Naive thymus-derived CD4-positive, alpha-beta T cell (primary cell): ENCODE data around the gene SLC22A13. TPM values are rescaled to one million over a fixed set of nuclear protein-coding genes. Genes with fewer than 3 reads are reported as not detected.
A peak's percentile ranks its signal among the peaks of the same experiment; 100 is the strongest.

Experiments
- ATAC-seq: fragments of 150-1000 bp; cut with Tn5 transposase; 2 replicates; pipeline ENCODE4 v1.10.0; 2021; ENCODE audit warnings: mild to moderate bottlenecking, moderate library complexity
- CTCF ChIA-PET: fragments of 350-600 bp; sonication (Branson Sonifier 250); formaldehyde crosslinking; loops from one replicate; lab custom pipeline; 2021; ENCODE audit warnings: antibody characterized with exemption; lab: Charles Lee
- POLR2A ChIA-PET: fragments of 350-600 bp; sonication (Branson Sonifier 250); formaldehyde crosslinking; loops from one replicate; lab custom pipeline; 2021; ENCODE audit warnings: antibody characterized with exemption, inconsistent platforms; lab: Charles Lee
- DNase-seq, 9 donors: peaks; one replicate each; pipeline versions ENCODE4 v3.0.0 to v3.0.0-alpha.2; 2020 to 2022; ENCODE audit warnings: mixed read lengths in 1 of 9
- H3K27ac ChIP-seq: one replicate; pipeline ENCODE4 v1.7.0; 2013; ENCODE audit warnings: mild to moderate bottlenecking, low read depth, low read length, moderate library complexity
- H3K27me3 ChIP-seq, 2 donors: one replicate each; pipeline ENCODE4 v1.7.0; 2013; ENCODE audit warnings: low read length in 2 of 2, mild to moderate bottlenecking in 2 of 2, moderate library complexity in 2 of 2; ENCODE audit not compliant: control insufficient read depth in 2 of 2, insufficient read depth in 2 of 2
- H3K36me3 ChIP-seq, 3 experiments: 1 replicate in 2 of 3; 2 replicates in 1 of 3; pipeline ENCODE4 v1.7.0; 2013; ENCODE audit warnings: low read length in 3 of 3, mild to moderate bottlenecking in 3 of 3, moderate library complexity in 1 of 3; ENCODE audit not compliant: insufficient read depth in 3 of 3, control insufficient read depth in 2 of 3
- H3K4me1 ChIP-seq, 2 donors: one replicate each; pipeline ENCODE4 v1.7.0; 2013; ENCODE audit warnings: low read length in 2 of 2, mild to moderate bottlenecking in 2 of 2, moderate library complexity in 1 of 2; ENCODE audit not compliant: control insufficient read depth in 2 of 2, insufficient read depth in 2 of 2
- H3K4me3 ChIP-seq: 2 replicates; pipeline ENCODE4 v1.7.0; 2013; ENCODE audit warnings: mild to moderate bottlenecking, low read length
- H3K9me3 ChIP-seq, 3 experiments: 1 replicate in 2 of 3; 2 replicates in 1 of 3; pipeline ENCODE4 v1.7.0; 2013; ENCODE audit warnings: low read length in 3 of 3; ENCODE audit not compliant: control insufficient read depth in 2 of 3
- H3K27ac Mint-ChIP-seq, 9 donors: one replicate each; pipeline ENCODE4 v1.8.0; 2020 to 2022; ENCODE audit warnings: mixed read lengths in 9 of 9, mild to moderate bottlenecking in 8 of 9, moderate library complexity in 5 of 9, inconsistent platforms in 2 of 9
- H3K27me3 Mint-ChIP-seq, 5 donors: one replicate each; pipeline ENCODE4 v1.8.0; 2021 to 2022; ENCODE audit warnings: mixed read lengths in 5 of 5, mild to moderate bottlenecking in 1 of 5
- H3K36me3 Mint-ChIP-seq, 5 donors: one replicate each; pipeline ENCODE4 v1.8.0; 2020 to 2022; ENCODE audit warnings: mixed read lengths in 5 of 5, mild to moderate bottlenecking in 3 of 5, inconsistent platforms in 1 of 5
- H3K4me1 Mint-ChIP-seq, 7 donors: one replicate each; pipeline ENCODE4 v1.8.0; 2020 to 2022; ENCODE audit warnings: mixed read lengths in 7 of 7, mild to moderate bottlenecking in 3 of 7, inconsistent platforms in 1 of 7
- H3K4me3 Mint-ChIP-seq, 10 donors: one replicate each; pipeline ENCODE4 v1.8.0; 2020 to 2022; ENCODE audit warnings: mild to moderate bottlenecking in 10 of 10, mixed read lengths in 10 of 10, moderate library complexity in 6 of 10, inconsistent platforms in 2 of 10
- H3K9me3 Mint-ChIP-seq, 11 donors: one replicate each; pipeline ENCODE4 v1.8.0; 2020 to 2022; ENCODE audit warnings: mixed read lengths in 11 of 11, mild to moderate bottlenecking in 4 of 11, inconsistent platforms in 1 of 11, moderate library complexity in 1 of 11
- intact Hi-C, 2 donors: fragments of 100-400 bp; cut with micrococcal nuclease; formaldehyde crosslinking; loops; one replicate each; pipeline ENCODE4 v1.15.1; 2023
- polyA plus RNA-seq, 2 donors: library from polyadenylated mRNA; unstranded; fragments of 300-500 nt; fragmentation: Illumina TruSeq; gene quantifications; one replicate each; pipeline ENCODE4 v1.2.3, GENCODE V29; 2021
- total RNA-seq, 6 experiments: library from RNA in 5 of 6; stranded (reverse) in 5 of 6; gene quantifications; 1 replicate in 5 of 6; 2 replicates in 1 of 6; pipeline ENCODE4 v1.2.3 and lab custom pipeline; 2021 to 2026

SLC22A13 gene
- total and polyA plus RNA-seq, 7 experiments from 2014 or later, result 0.53 to 1.9 (median 0.62) TPM; not detected in 2

DNA sequence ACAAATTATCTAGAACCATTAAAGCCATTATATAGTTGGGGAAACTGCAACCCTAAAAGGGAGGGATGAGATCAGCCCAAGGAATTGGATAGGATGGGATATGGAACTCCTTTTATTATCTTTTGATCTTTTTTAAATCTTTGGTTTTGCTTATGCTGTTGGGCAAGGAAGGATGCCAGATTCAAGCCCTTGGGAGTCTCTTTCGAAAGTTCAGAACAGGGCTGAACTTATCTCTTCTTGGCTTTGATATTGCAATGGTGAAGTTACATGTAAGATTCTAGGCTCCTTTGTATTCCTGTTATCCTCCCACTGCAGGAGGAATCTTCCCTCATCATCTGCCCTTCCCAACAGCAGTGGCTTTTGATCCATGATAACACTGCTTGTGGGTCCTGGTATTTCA is 10.0 kb upstream of the SLC22A13 start:
- intact Hi-C loops, result loop anchor here in 1 of 2 donors (10.0 kb wide), 1 partner anchor 229 kb away; no protein-coding TSS in a partner anchor
- Mint-ChIP-seq H3K27me3 (no peaks in the 10 kb centered on the region), H3K4me1 (peaks cover 0 to 26% (median 4%) of the 10 kb centered on the region in 7 donors), H3K36me3 (peaks cover 0 to 56% (median 15%) of the 10 kb centered on the region in 5 donors), H3K4me3 (no peak overlapping the region), H3K27ac (no peak overlapping the region), H3K9me3 (peaks cover 0 to 1% (median 0%) of the 10 kb centered on the region in 11 donors)
- Histone ChIP-seq H3K36me3 (peaks cover 2 to 36% (median 5%) of the 10 kb centered on the region in 3 experiments), H3K27ac (no peak overlapping the region), H3K27me3 (no peaks in the 10 kb centered on the region), H3K4me1 (no peaks in the 10 kb centered on the region), H3K9me3 (no peaks in the 10 kb centered on the region), H3K4me3 (no peak overlapping the region)
- ATAC-seq, result no peak
- CTCF ChIA-PET, result no interaction called here
- POLR2A ChIA-PET, result no interaction called here
- no peak for DNase-seq

DNA sequence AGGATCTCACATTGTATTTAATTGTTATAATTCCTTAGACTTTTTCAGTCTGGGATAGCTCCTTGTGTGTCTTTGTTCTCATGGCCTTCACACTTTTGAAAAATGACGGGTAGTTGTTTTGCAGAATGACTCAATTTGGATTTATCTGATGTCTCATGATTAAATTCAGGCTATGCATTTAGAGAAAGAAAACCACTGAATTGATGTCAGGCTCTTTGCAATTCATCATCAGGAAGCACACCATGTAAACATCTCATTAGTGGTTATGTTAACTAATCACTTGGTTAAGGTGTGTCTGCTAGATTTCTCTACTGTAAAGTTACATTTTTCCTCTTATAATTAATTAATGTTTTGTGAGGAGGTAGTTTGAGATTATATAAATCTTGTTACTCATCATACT is 8.0 kb upstream of the SLC22A13 start:
- H3K36me3 ChIP-seq, result peaks cover 0 to 18% (median 0%) of the 10 kb centered on the region in 3 experiments
- Mint-ChIP-seq H3K4me3 (no peak overlapping the region), H3K27me3 (no peaks in the 10 kb centered on the region), H3K27ac (peak overlapping the region in 1 of 9 donors; percentile 17), H3K4me1 (peaks cover 0 to 26% (median 4%) of the 10 kb centered on the region in 7 donors), H3K36me3 (peaks cover 0 to 52% (median 18%) of the 10 kb centered on the region in 5 donors), H3K9me3 (peaks cover 0 to 1% (median 0%) of the 10 kb centered on the region in 11 donors)
- no peaks in the 10 kb centered on the region for H3K9me3 ChIP-seq
- DNase-seq, result no peak
- H3K4me1 ChIP-seq, result no peaks in the 10 kb centered on the region
- H3K27ac ChIP-seq, result no peak overlapping the region
- no peaks in the 10 kb centered on the region for H3K27me3 ChIP-seq
- no peak overlapping the region for H3K4me3 ChIP-seq
- ChIA-PET CTCF (no interaction called here), POLR2A (interaction anchor here (0.7 kb wide), 1 partner anchor 369 kb away, joined by 3 read pairs; no protein-coding TSS in a partner anchor)
- intact Hi-C loops, result loop anchor here in 1 of 2 donors (10.0 kb wide), 1 partner anchor 227 kb away; no protein-coding TSS in a partner anchor
- ATAC-seq, result no peak

DNA sequence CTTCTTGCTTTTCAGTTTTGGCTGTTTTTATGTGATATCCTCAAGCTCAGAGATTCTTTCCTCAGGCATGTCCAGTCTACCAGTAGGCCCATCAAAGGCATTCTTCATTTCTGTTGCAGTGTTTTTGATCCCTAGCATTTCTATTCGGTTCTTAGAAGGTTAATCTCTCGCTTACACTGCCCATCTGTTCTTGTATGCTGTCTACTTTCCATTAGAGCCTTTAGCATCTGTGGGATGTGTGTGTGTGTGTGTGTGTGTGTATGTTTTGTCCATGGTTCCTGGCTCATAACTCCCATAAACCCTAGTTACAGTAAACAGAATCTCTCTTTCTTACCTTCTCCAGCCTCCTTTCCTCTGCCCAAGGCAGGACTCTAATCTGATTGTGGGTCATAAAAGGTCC is 5.1 kb upstream of the SLC22A13 start:
- H3K4me1 ChIP-seq, result no peaks in the 10 kb centered on the region
- peak overlapping the region in 2 of 9 donors; percentile 8 to 63 for H3K27ac Mint-ChIP-seq
- DNase-seq, result no peak

DNA sequence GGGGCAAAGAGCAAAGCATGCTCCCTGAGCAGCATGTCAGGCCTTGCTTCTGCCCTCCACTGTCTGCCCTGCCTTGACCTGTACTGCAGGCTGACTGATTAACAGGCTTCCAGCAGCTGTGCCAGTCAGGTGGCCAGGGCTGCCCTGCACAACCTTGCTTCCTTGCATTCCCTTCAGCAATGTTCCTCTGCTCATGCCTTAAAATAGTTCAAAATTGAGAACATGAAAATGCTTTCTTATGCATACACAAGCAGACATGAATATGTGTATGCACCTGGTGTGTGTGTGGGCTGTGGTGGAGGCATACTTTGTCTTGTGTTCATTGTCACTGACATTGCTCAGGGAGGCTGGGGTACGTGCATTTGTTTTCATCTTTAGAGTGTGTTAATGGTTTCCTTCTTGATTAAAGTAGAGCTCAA is 1.2 kb upstream of the SLC22A13 start:
- Mint-ChIP-seq H3K27me3 (no peaks in the 10 kb centered on the region), H3K36me3 (peaks cover 4 to 20% (median 12%) of the 10 kb centered on the region in 5 donors), H3K27ac (peak overlapping the region in 5 of 9 donors; percentile 5 to 43 (median 15)), H3K4me3 (no peak overlapping the region), H3K4me1 (peaks cover 15 to 36% (median 31%) of the 10 kb centered on the region in 7 donors), H3K9me3 (no peaks in the 10 kb centered on the region)
- ATAC-seq (no peak), DNase-seq (no peak)
- ChIA-PET CTCF (no interaction called here), POLR2A (no interaction called here)
- Histone ChIP-seq H3K4me3 (no peak overlapping the region), H3K36me3 (no peaks in the 10 kb centered on the region), H3K27me3 (no peaks in the 10 kb centered on the region), H3K4me1 (no peaks in the 10 kb centered on the region), H3K9me3 (no peaks in the 10 kb centered on the region), H3K27ac (no peak overlapping the region)
- intact Hi-C loops, result no loop called here

More for the DNA sequence above, 5.1 kb upstream of the SLC22A13 start:
- ChIA-PET CTCF (no interaction called here), POLR2A (interaction anchor here (1.0 kb wide), 1 partner anchor 9 kb away, joined by 4 read pairs; no protein-coding TSS in a partner anchor)
- Mint-ChIP-seq H3K36me3 (peaks cover 0 to 25% (median 7%) of the 10 kb centered on the region in 5 donors), H3K27me3 (no peaks in the 10 kb centered on the region), H3K9me3 (no peaks in the 10 kb centered on the region), H3K4me3 (no peak overlapping the region), H3K4me1 (peaks cover 6 to 29% (median 18%) of the 10 kb centered on the region in 7 donors)
- Histone ChIP-seq H3K27me3 (no peaks in the 10 kb centered on the region), H3K9me3 (no peaks in the 10 kb centered on the region), H3K4me3 (no peak overlapping the region), H3K27ac (no peak overlapping the region), H3K36me3 (no peaks in the 10 kb centered on the region)
- intact Hi-C loops, result no loop called here
- no peak for ATAC-seq

DNA sequence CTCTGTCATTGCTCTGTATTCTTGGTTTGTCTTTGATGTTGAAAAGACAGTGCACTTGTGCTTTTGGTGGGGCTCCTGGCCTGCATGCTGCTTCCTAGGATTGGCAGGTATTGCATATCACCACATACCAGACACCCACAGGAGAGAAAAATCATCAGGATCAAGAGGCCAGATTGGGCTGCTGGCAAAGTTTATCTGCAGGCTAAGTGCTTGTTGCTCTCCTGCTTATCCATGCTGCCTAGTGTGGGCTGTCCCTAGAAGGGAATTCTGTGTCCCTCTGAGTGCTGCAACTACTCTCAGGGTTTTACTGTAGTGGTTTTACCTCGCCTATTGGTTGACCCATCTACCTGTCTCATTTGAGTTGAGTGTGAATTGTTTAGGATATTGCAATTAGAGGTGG is 833 bp upstream of the SLC22A13 start:
- no peak for DNase-seq
- POLR2A ChIA-PET, result no interaction called here
- no peaks in the 10 kb centered on the region for H3K27me3 ChIP-seq
- Mint-ChIP-seq H3K27ac (peak overlapping the region in 3 of 9 donors; percentile 5 to 15 (median 14)), H3K9me3 (no peaks in the 10 kb centered on the region), H3K4me3 (no peak overlapping the region), H3K4me1 (peaks cover 15 to 36% (median 30%) of the 10 kb centered on the region in 7 donors), H3K27me3 (no peaks in the 10 kb centered on the region), H3K36me3 (peaks cover 4 to 20% (median 12%) of the 10 kb centered on the region in 5 donors)
- intact Hi-C loops, result no loop called here
- no peaks in the 10 kb centered on the region for H3K36me3 ChIP-seq
- CTCF ChIA-PET, result no interaction called here
- ATAC-seq, result no peak
- no peak overlapping the region for H3K4me3 ChIP-seq
- no peaks in the 10 kb centered on the region for H3K9me3 ChIP-seq
- H3K27ac ChIP-seq, result no peak overlapping the region
- H3K4me1 ChIP-seq, result no peaks in the 10 kb centered on the region

DNA sequence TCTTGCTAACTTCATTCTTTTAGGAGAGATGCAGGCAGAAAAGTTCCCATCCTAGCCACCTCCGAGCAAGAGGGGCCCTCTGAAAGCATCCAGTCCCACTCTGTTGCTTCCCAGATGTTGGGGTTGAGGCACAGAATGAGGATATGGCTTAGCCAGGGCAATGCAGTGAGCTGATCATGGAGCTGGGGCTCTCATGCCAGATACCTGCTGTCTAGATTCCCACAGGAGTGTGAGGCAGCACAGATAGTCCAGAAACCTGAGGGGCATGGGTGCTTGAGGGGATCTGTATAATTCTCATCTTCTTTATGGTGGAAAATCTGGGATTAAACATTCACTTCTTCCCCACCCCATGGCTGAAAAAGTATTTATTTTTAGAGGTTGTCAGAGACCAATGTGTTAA is 1.2 kb downstream of the SLC22A13 start:
- no peaks in the 10 kb centered on the region for H3K9me3 ChIP-seq
- no peaks in the 10 kb centered on the region for H3K27me3 Mint-ChIP-seq
- intact Hi-C loops, result no loop called here
- peaks cover 10 to 20% (median 14%) of the 10 kb centered on the region in 5 donors for H3K36me3 Mint-ChIP-seq
- H3K4me3 Mint-ChIP-seq, result no peak overlapping the region
- ChIA-PET CTCF (no interaction called here), POLR2A (no interaction called here)
- DNase-seq (no peak), ATAC-seq (no peak)
- H3K27ac Mint-ChIP-seq, result no peak overlapping the region
- no peak overlapping the region for H3K4me3 ChIP-seq
- H3K4me1 Mint-ChIP-seq, result peaks cover 13 to 36% (median 27%) of the 10 kb centered on the region in 7 donors
- H3K27ac ChIP-seq, result no peak overlapping the region
- H3K36me3 ChIP-seq, result no peaks in the 10 kb centered on the region
- peaks cover 0 to 5% (median 0%) of the 10 kb centered on the region in 11 donors for H3K9me3 Mint-ChIP-seq
- no peaks in the 10 kb centered on the region for H3K27me3 ChIP-seq
- no peaks in the 10 kb centered on the region for H3K4me1 ChIP-seq

DNA sequence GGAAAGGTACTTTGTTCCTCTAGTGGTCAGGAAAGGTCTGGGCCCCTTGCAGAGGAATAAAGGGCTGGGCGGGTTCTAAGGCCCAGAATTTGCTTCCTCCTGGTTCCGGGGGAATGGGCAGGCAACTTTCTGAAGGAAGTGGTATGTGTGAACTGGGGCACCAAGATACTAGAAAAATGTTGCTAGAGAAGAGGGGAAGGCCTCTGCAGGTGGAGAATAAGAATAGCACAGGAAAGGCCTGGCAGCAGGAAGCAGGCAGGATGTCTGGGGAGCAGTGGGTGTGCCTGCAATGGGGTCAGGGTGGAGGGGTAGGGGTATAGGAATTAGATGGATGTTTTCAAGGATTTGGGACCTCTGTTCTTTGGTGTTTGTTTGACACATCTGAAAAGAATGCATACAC is 2.0 kb downstream of the SLC22A13 start:
- intact Hi-C loops, result no loop called here

More for the DNA sequence above, 2.0 kb downstream of the SLC22A13 start:
- peak overlapping the region in 5 of 9 donors; percentile 11 to 40 (median 27) for H3K27ac Mint-ChIP-seq
- DNase-seq (no peak), ATAC-seq (no peak)
- H3K4me3 Mint-ChIP-seq, result no peak overlapping the region
- peaks cover 13 to 36% (median 27%) of the 10 kb centered on the region in 7 donors for H3K4me1 Mint-ChIP-seq
- H3K9me3 ChIP-seq, result no peaks in the 10 kb centered on the region
- no peak overlapping the region for H3K4me3 ChIP-seq
- peaks cover 0 to 5% (median 0%) of the 10 kb centered on the region in 11 donors for H3K9me3 Mint-ChIP-seq
- H3K36me3 ChIP-seq, result no peaks in the 10 kb centered on the region
- ChIA-PET POLR2A (no interaction called here), CTCF (no interaction called here)
- H3K27me3 ChIP-seq, result no peaks in the 10 kb centered on the region
- H3K27me3 Mint-ChIP-seq, result no peaks in the 10 kb centered on the region
- no peak overlapping the region for H3K27ac ChIP-seq
- peaks cover 8 to 18% (median 13%) of the 10 kb centered on the region in 5 donors for H3K36me3 Mint-ChIP-seq
- H3K4me1 ChIP-seq, result no peaks in the 10 kb centered on the region
